Osteoblast (primary cell): ENCODE data around the gene PRM1. TPM values are rescaled to one million over a fixed set of nuclear protein-coding genes. Genes with fewer than 3 reads are reported as not detected.

ENCODE experiments used
- DNase-seq: peaks from one replicate; pipeline ENCODE4 v3.0.0; 2011; ENCODE audit warnings: low spot score, mixed read lengths; ENCODE audit not compliant: insufficient read length; ENCODE audit errors: missing footprints
- H2AFZ ChIP-seq: 2 replicates; pipeline ENCODE4 v1.6.0; 2011; ENCODE audit warnings: mild to moderate bottlenecking, low read length
- H3K27ac ChIP-seq: 2 replicates; pipeline ENCODE4 v1.5.1; 2011; ENCODE audit warnings: mild to moderate bottlenecking, low read depth, low read length, moderate library complexity
- H3K27me3 ChIP-seq: 2 replicates; pipeline ENCODE4 v1.6.0; 2012; ENCODE audit warnings: mild to moderate bottlenecking, control low read depth, inconsistent platforms, low read length, moderate library complexity; ENCODE audit not compliant: insufficient read depth
- H3K36me3 ChIP-seq: 2 replicates; pipeline ENCODE4 v1.5.1; 2011; ENCODE audit warnings: mild to moderate bottlenecking, low read length, control low read depth, moderate library complexity; ENCODE audit not compliant: insufficient read depth
- H3K4me1 ChIP-seq: 2 replicates; pipeline ENCODE4 v1.5.1; 2011; ENCODE audit warnings: mild to moderate bottlenecking, low read length, control low read depth, moderate library complexity; ENCODE audit not compliant: insufficient read depth
- H3K4me2 ChIP-seq: 2 replicates; pipeline ENCODE4 v1.6.0; 2011; ENCODE audit warnings: mild to moderate bottlenecking, low read length; ENCODE audit not compliant: insufficient read depth
- H3K4me3 ChIP-seq: fragments of 200-600 bp; sonication (generic); 3 replicates; pipeline ENCODE4 v1.5.1; 2012; ENCODE audit warnings: mild to moderate bottlenecking, low read length, inconsistent platforms; ENCODE audit not compliant: insufficient read depth
- H3K79me2 ChIP-seq: 2 replicates; pipeline ENCODE4 v1.6.0; 2012; ENCODE audit warnings: mild to moderate bottlenecking, low read length, control low read depth, inconsistent platforms; ENCODE audit not compliant: insufficient read depth
- H3K9me3 ChIP-seq: 2 replicates; pipeline ENCODE4 v1.5.1; 2011; ENCODE audit warnings: low read depth, low read length, control low read depth
- H4K20me1 ChIP-seq: 2 replicates; pipeline ENCODE4 v1.6.0; 2012; ENCODE audit warnings: mild to moderate bottlenecking, low read length, control low read depth; ENCODE audit not compliant: insufficient read depth
- CTCF ChIP-seq: IDR thresholded peaks from 2 replicates; pipeline ENCODE4 v1.5.1; 2011; ENCODE audit warnings: mild to moderate bottlenecking, low read depth, low read length, moderate library complexity; ENCODE audit errors: extremely low read depth
- total RNA-seq: library from RNA; depleted of rRNA; stranded (reverse); fragments of >200 nt; gene quantifications from 2 replicates; pipeline ENCODE4 v1.2.3, GENCODE V29; 2012

Gene PRM1
- total RNA-seq, 1 donor: not detected

- Histone ChIP-seq H2AFZ (no peak overlapping the region), H3K4me3 (no peak overlapping the region), H3K36me3 (no peaks in the 10 kb centered on the region), H3K27ac (no peak overlapping the region), H3K4me1 (peaks cover 15% of the 10 kb centered on the region), H3K4me2 (no peak overlapping the region), H3K9me3 (no peaks in the 10 kb centered on the region), H3K79me2 (no peaks in the 10 kb centered on the region), H4K20me1 (peaks cover 11% of the 10 kb centered on the region), H3K27me3 (no peaks in the 10 kb centered on the region)
- DNase-seq: peak; percentile 97
- TF ChIP-seq CTCF: no peak
Measured at GRCh38 chr16:11251525-11252481, 29.3 kb downstream of the PRM1 start.

GRCh38 chr16:11250786-11251524, 30.2 kb downstream of the PRM1 start:
- H3K9me3 ChIP-seq: no peaks in the 10 kb centered on the region
- H3K4me1 ChIP-seq: peaks cover 14% of the 10 kb centered on the region
- no peak for TF ChIP-seq CTCF
- H3K4me2 ChIP-seq: no peak overlapping the region
- no peak overlapping the region for H3K27ac ChIP-seq
- H3K36me3 ChIP-seq: no peaks in the 10 kb centered on the region
- H2AFZ ChIP-seq: no peak overlapping the region
- no peaks in the 10 kb centered on the region for H3K27me3 ChIP-seq
- H4K20me1 ChIP-seq: peaks cover 11% of the 10 kb centered on the region
- DNase-seq: no peak
- no peaks in the 10 kb centered on the region for H3K79me2 ChIP-seq
- H3K4me3 ChIP-seq: no peak overlapping the region

GRCh38 chr16:11250091-11250785, 30.9 kb downstream of the PRM1 start:
- H2AFZ ChIP-seq: no peak overlapping the region
- H3K4me3 ChIP-seq: no peak overlapping the region
- H3K4me1 ChIP-seq: peaks cover 14% of the 10 kb centered on the region
- no peaks in the 10 kb centered on the region for H3K79me2 ChIP-seq
- no peak for TF ChIP-seq CTCF
- no peak overlapping the region for H3K27ac ChIP-seq
- no peaks in the 10 kb centered on the region for H3K9me3 ChIP-seq
- DNase-seq: no peak
- H3K27me3 ChIP-seq: no peaks in the 10 kb centered on the region
- no peak overlapping the region for H3K4me2 ChIP-seq
- H4K20me1 ChIP-seq: peaks cover 11% of the 10 kb centered on the region
- H3K36me3 ChIP-seq: no peaks in the 10 kb centered on the region
